Neural progenitor cell (in vitro differentiated cells): ENCODE data around the gene FAM204A.

Experiments
- CTCF ChIP-seq: fragments of 200-600 bp; sonication (generic); IDR thresholded peaks from 2 replicates; pipeline ENCODE4 v1.5.1; 2017; ENCODE audit warnings: antibody characterized with exemption, mild to moderate bottlenecking
- EZH2phosphoT487 ChIP-seq: fragments of 200-600 bp; sonication (generic); IDR thresholded peaks from 2 replicates; pipeline ENCODE4 v1.6.1; 2017; ENCODE audit warnings: antibody characterized with exemption

- TF ChIP-seq CTCF (no peak), EZH2phosphoT487 (no peak)
Observed at GRCh38 chr10:118251791-118252190, 90.3 kb downstream of the FAM204A start.
